Neural progenitor cell (in vitro differentiated cells): ENCODE data around the gene ARFGAP3. TPM values are rescaled to one million over a fixed set of nuclear protein-coding genes. Genes with fewer than 3 reads are reported as not detected.

Experiments
- DNase-seq: peaks from one replicate; pipeline ENCODE4 v3.0.0-alpha.2; 2016; ENCODE audit warnings: low spot score
- H2AFZ ChIP-seq: fragments of 200-600 bp; sonication (generic); replicated peaks from 2 replicates; pipeline ENCODE4 v1.6.1; 2016; ENCODE audit warnings: antibody characterized with exemption
- H3F3A ChIP-seq: fragments of 200-600 bp; sonication (generic); 2 replicates; pipeline ENCODE4 v1.6.1; 2016; ENCODE audit warnings: antibody characterized with exemption, low read depth
- H3K27ac ChIP-seq: fragments of 200-600 bp; sonication (generic); 2 replicates; pipeline ENCODE4 v1.5.1; 2016; ENCODE audit warnings: mild to moderate bottlenecking
- H3K27me3 ChIP-seq: fragments of 200-600 bp; sonication (generic); 2 replicates; pipeline ENCODE4 v1.6.1; 2016; ENCODE audit warnings: mild to moderate bottlenecking, moderate library complexity
- H3K36me3 ChIP-seq: fragments of 200-600 bp; sonication (generic); 2 replicates; pipeline ENCODE4 v1.5.1; 2016
- H3K4me1 ChIP-seq: fragments of 200-600 bp; sonication (generic); 2 replicates; pipeline ENCODE4 v1.6.1; 2016; ENCODE audit warnings: mixed run types
- H3K4me2 ChIP-seq: fragments of 200-600 bp; sonication (generic); 2 replicates; pipeline ENCODE4 v1.6.1; 2016
- H3K4me3 ChIP-seq: fragments of 200-600 bp; sonication (generic); 2 replicates; pipeline ENCODE4 v1.5.1; 2016
- H3K79me2 ChIP-seq: fragments of 200-600 bp; sonication (generic); 2 replicates; pipeline ENCODE4 v1.6.1; 2016; ENCODE audit warnings: low read depth
- H3K9ac ChIP-seq: fragments of 200-600 bp; sonication (generic); 2 replicates; pipeline ENCODE4 v1.6.1; 2016
- H3K9me3 ChIP-seq: fragments of 200-600 bp; sonication (generic); 2 replicates; pipeline ENCODE4 v1.5.1; 2016; ENCODE audit warnings: low read depth
- H4K20me1 ChIP-seq: fragments of 200-600 bp; sonication (generic); 2 replicates; pipeline ENCODE4 v1.6.1; 2016; ENCODE audit warnings: low read depth
- H3K27ac Mint-ChIP-seq: 3 replicates; pipeline ENCODE4 v1.8.0; 2021; ENCODE audit warnings: mixed read lengths
- H3K27me3 Mint-ChIP-seq: 2 replicates; pipeline ENCODE4 v1.8.0; 2022; ENCODE audit warnings: low read depth, mild to moderate bottlenecking, inconsistent platforms, moderate library complexity, mixed read lengths; ENCODE audit not compliant: insufficient read depth
- H3K36me3 Mint-ChIP-seq: 3 replicates; pipeline ENCODE4 v1.8.0; 2021; ENCODE audit warnings: mixed read lengths
- H3K4me1 Mint-ChIP-seq: 3 replicates; pipeline ENCODE4 v1.8.0; 2021; ENCODE audit warnings: mixed read lengths
- H3K4me3 Mint-ChIP-seq: 3 replicates; pipeline ENCODE4 v1.8.0; 2021; ENCODE audit warnings: mild to moderate bottlenecking, moderate library complexity, mixed read lengths
- H3K9me3 Mint-ChIP-seq: 3 replicates; pipeline ENCODE4 v1.8.0; 2020; ENCODE audit warnings: mixed read lengths
- CTCF ChIP-seq: fragments of 200-600 bp; sonication (generic); IDR thresholded peaks from 2 replicates; pipeline ENCODE4 v1.5.1; 2017; ENCODE audit warnings: antibody characterized with exemption, mild to moderate bottlenecking
- EZH2 ChIP-seq: fragments of 200-600 bp; sonication (generic); IDR thresholded peaks from 2 replicates; pipeline ENCODE4 v1.6.1; 2017; ENCODE audit warnings: antibody characterized with exemption, mild to moderate bottlenecking, moderate library complexity
- EZH2phosphoT487 ChIP-seq: fragments of 200-600 bp; sonication (generic); IDR thresholded peaks from 2 replicates; pipeline ENCODE4 v1.6.1; 2017; ENCODE audit warnings: antibody characterized with exemption
- total RNA-seq: library from RNA; depleted of rRNA; stranded (reverse); fragments of >200 nt; gene quantifications from 2 replicates; pipeline ENCODE4 v1.2.3, GENCODE V29; 2015; ENCODE audit warnings: low replicate concordance

ARFGAP3 gene
- total RNA-seq, 1 donor from 2014 or later: 53.9 TPM

DNA sequence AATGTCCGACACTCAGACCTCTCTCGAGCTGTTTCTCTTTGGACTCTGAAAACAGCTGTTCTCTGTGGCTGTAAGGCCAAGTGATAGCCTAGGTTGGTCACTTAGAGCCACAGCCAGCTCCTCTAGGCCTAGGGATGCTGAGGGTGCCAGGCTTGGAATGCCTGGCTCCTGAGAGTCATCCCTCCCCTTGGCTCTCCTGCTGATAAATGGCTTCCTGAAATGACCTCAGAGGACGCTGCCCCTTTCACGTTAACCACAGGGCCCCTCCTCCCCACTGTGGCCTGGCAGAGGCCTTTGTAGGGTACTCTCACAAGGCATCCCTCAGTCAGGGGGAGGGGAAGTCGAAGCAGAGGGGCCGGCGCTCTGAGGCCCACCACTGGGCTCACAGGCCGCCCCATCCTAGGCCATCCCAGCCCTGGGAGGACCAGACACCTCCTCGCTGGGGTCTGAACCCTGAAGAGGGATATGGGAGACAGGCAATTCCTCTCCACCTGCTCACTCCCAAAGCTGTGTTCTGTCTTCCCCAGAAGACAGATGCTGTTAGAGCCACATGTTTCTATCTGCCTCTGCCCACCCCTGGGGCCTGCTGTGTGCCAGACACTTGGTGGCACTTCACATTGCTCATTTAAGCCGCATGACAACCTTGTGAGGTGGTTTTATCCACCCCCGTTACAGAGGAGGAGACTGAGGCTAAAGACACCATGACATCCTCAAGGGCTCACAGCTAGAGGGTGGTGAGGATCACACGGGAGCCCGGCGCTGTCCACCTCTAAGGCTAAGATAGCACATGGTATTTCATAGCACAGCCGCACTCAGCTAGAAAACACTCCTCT is 50.9 kb downstream of the ARFGAP3 start:
- peak overlapping the region; percentile 68 for H3K4me3 Mint-ChIP-seq

GRCh38 chr22:42805016-42805997 is 51.8 kb downstream of the ARFGAP3 start:
- Mint-ChIP-seq H3K4me3 (peak overlapping the region; percentile 68), H3K27me3 (peaks cover 10% of the 10 kb centered on the region), H3K27ac (peak overlapping the region; percentile 95), H3K4me1 (peaks cover 25% of the 10 kb centered on the region), H3K36me3 (peaks cover 31% of the 10 kb centered on the region), H3K9me3 (no peaks in the 10 kb centered on the region)
- Histone ChIP-seq H2AFZ (no peak overlapping the region), H3K27me3 (no peaks in the 10 kb centered on the region), H3K9me3 (no peaks in the 10 kb centered on the region), H3K36me3 (no peaks in the 10 kb centered on the region), H3K79me2 (no peaks in the 10 kb centered on the region), H3K4me2 (no peak overlapping the region), H3K27ac (no peak overlapping the region), H4K20me1 (peaks cover 5% of the 10 kb centered on the region), H3K9ac (no peak overlapping the region), H3K4me3 (no peak overlapping the region), H3F3A (peaks cover 14% of the 10 kb centered on the region), H3K4me1 (peaks cover 18% of the 10 kb centered on the region)
- DNase-seq: peak; percentile 34
- TF ChIP-seq EZH2phosphoT487: no peak
- no peak for TF ChIP-seq CTCF
- no peak for TF ChIP-seq EZH2

More for the DNA sequence above, 50.9 kb downstream of the ARFGAP3 start:
- H3K4me1 ChIP-seq: peaks cover 20% of the 10 kb centered on the region
- no peaks in the 10 kb centered on the region for H3K27me3 ChIP-seq
- no peaks in the 10 kb centered on the region for H3K79me2 ChIP-seq
- TF ChIP-seq EZH2phosphoT487 (no peak), EZH2 (no peak), CTCF (no peak)
- H3K27me3 Mint-ChIP-seq: peaks cover 5% of the 10 kb centered on the region
- H3F3A ChIP-seq: peaks cover 14% of the 10 kb centered on the region
- no peaks in the 10 kb centered on the region for H3K36me3 ChIP-seq
- H2AFZ ChIP-seq: no peak overlapping the region
- peaks cover 25% of the 10 kb centered on the region for H3K4me1 Mint-ChIP-seq
- no peaks in the 10 kb centered on the region for H3K9me3 Mint-ChIP-seq
- H3K27ac ChIP-seq: no peak overlapping the region
- H3K4me3 ChIP-seq: no peak overlapping the region
- peaks cover 33% of the 10 kb centered on the region for H3K36me3 Mint-ChIP-seq
- peaks cover 7% of the 10 kb centered on the region for H4K20me1 ChIP-seq
- H3K9me3 ChIP-seq: no peaks in the 10 kb centered on the region
- H3K27ac Mint-ChIP-seq: peak overlapping the region; percentile 95
- peak; percentile 31 for DNase-seq
- no peak overlapping the region for H3K4me2 ChIP-seq
- peak overlapping the region; percentile 27 for H3K9ac ChIP-seq

DNA sequence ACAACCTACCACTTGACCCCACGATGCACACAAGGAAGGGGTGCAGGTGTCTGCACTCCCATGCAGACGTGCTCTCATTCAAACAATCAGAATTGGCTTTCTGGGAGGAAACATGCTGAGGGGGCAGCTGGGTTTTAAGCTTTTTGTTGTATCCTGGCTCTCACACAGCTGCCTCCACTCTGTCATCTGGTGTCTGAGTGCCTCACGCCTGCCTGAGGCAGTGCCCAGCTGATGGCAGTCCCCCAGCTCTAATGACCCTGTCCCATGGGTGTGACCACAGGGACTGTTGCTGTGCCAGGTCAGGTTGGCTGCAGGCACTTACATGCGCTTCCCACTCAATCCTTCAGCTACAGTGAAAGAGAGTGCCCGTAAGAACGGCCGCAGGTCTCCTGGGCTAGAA is 53.7 kb downstream of the ARFGAP3 start:
- Histone ChIP-seq H3F3A (peaks cover 14% of the 10 kb centered on the region), H3K36me3 (no peaks in the 10 kb centered on the region), H3K27ac (no peak overlapping the region), H3K9ac (no peak overlapping the region), H3K4me1 (peaks cover 18% of the 10 kb centered on the region), H3K9me3 (no peaks in the 10 kb centered on the region), H2AFZ (no peak overlapping the region), H3K4me2 (no peak overlapping the region), H3K79me2 (no peaks in the 10 kb centered on the region), H4K20me1 (peaks cover 5% of the 10 kb centered on the region), H3K27me3 (no peaks in the 10 kb centered on the region), H3K4me3 (no peak overlapping the region)
- H3K4me3 Mint-ChIP-seq: no peak overlapping the region
- no peak for TF ChIP-seq EZH2phosphoT487
- H3K36me3 Mint-ChIP-seq: peaks cover 30% of the 10 kb centered on the region
- no peaks in the 10 kb centered on the region for H3K9me3 Mint-ChIP-seq
- peaks cover 12% of the 10 kb centered on the region for H3K27me3 Mint-ChIP-seq
- no peak overlapping the region for H3K27ac Mint-ChIP-seq
- H3K4me1 Mint-ChIP-seq: peaks cover 25% of the 10 kb centered on the region
- DNase-seq: no peak
